Hematopoietic multipotent progenitor cell treated with erythropoietin and hydrocortisone succinate and interleukin-3 and kit ligand, for 6 days (in vitro differentiated cells): Measurements from ENCODE around the gene VSIR.
A peak's percentile ranks its signal among the peaks of the same experiment; 100 is the strongest.

Experiments
- DNase-seq: peaks from one replicate; pipeline ENCODE4 v3.0.0-alpha.2; 2015

The VSIR gene

DNA sequence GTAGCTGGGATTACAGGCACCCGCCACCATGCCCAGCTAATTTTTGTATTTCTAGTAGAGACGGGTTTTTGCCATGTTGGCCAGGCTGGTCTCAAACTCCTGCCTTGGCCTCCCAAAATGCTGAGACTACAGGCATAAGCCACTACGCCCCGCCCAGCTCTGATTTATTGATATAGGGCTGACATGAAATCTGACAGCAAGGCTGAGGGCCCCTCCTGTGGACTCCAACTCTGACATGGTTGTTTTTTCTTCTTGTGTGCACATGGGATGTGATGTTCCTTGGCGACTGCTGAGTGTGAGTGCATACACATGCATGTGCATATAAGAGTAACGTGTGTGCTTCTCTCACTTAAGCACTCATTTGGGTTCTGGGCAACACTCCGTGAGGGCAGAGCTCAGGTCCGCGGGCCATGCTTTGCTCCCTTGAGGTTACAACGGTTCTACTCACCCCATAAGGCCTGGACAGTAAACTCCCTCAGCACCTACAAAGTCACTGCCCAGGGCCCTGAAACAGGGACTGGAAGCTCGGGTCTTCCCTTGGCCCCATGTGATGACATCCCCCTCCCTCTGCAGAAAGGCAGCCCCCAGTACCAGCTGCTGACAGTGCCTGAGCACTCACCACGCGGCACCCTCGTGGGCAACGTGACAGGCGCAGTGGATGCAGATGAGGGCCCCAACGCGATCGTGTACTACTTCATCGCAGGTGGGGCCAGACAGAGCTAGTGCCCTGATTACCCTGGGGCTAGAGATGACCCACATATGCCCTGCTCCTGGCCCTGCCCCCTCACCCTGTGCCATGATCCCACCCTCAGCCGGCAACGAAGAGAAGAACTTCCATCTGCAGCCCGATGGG, 33.6 kb upstream of the VSIR start:
- DNase-seq, result no peak

DNA sequence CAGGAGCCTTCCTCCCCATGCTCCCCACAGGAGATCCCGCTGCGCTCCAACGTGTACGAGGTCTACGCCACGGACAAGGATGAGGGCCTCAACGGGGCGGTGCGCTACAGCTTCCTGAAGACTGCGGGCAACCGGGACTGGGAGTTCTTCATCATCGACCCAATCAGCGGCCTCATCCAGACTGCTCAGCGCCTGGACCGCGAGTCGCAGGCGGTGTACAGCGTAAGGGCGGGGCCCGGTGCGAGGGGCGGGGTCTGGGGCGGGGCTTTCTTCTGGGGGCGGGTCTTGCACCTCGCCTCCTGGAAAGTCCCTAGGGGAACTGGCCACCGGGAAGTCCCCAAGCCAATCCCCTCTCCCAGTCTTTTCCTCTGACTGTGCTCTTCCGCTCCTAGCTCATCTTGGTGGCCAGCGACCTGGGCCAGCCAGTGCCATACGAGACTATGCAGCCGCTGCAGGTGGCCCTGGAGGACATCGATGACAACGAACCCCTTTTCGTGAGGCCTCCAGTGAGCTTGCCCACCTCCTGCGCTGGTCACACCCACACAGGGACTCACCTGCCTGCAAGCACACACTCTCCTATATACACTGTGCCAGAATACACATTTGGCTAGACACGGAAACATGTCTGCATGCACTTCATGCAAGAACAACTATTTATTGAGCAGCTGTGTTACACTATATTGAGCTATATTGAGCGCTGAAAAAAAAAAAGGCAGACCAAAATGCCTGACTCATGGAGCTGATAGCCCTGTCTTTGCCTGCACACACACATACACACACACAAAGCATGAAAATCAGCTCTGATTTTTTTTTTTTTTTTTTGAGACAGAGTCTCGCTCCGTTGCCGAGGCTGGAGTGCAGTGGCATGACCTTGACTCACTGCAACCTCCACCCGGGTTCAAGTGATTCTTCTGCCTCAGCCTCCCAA, 32.7 kb upstream of the VSIR start:
- DNase-seq, result peak; percentile 42

DNA sequence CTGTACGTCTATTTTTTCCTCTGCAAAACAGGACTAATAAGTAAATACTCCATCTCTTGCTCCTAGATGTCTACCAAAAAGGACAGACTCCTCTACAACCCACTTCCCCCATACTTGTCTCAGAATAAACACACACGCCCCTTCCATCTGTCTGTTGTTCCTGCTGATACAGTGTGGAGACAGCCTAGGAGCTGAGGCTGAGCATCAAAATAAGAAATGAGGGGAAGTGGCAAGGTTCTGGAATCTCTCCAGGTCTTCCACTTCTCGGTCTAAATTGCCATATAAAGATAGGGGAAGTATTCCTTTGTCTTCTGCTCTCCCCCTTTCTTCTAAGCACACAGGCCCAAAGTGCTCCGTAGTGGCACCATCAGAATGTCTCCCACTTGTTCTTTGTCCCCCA, 30.8 kb upstream of the VSIR start:
- DNase-seq, result peak; percentile 58

DNA sequence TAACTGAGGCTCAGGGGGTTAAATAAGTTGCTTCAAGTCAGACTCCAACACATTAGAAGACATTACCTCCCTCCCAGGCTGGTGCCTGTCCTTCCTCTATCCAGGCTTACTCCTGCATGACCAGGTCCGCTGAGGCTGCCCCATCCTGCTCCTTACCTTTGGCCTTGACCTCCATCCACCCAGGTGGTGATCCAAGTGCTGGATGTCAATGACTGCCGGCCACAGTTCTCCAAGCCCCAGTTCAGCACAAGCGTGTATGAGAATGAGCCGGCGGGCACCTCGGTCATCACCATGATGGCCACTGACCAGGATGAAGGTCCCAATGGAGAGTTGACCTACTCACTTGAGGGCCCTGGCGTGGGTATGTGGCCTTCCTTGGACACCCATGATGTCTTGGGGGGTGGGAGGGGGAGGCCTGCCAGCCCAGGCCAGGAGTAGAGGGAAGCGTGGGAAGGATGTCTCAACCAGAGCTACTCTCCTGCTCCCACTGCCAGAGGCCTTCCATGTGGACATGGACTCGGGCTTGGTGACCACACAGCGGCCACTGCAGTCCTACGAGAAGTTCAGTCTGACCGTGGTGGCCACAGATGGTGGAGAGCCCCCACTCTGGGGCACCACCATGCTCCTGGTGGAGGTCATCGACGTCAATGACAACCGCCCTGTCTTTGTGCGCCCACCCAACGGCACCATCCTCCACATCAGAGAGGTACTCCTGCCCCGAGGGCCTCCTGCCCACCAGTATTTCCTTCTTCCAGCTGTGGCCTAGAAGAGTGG, 29.6 kb upstream of the VSIR start:
- no peak for DNase-seq

DNA sequence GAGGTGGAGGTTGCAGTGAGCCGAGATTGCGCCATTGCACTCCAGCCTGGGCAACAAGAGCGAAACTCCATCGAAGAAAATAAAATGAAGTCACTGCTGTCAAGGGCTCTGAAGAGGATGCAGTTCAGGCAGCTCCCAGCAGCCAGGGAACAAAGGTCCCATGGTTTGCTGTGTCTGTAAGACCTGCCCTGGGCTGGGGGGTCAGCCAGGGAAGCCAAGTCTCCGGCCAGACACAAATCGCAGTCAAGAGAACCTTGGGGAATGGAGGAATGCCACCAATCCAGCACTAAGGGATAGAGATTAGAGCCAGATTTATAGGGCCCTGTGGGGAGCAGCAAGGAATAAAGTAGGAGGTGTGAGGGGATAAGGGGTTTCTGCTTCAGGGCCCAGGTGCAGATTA, 28.9 kb upstream of the VSIR start:
- no peak for DNase-seq

DNA sequence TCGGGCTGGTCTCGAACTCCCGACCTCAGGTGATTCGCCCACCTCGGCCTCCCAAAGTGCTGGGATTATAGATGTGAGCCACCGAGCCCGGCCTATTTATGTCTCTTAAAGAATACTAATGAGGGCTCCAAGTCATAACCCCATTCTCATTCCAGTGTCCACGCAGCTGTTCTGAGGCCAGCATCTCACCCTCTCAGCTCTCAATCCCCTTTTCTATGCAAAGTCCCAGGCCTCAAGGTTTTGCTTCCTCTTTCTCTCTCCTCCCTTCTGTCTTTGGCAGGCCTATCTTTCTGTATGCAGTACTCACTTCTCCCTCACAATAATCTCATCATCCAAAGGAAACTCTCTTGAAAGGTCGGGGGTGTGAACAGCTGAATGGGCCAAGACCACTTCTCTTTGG, 28.0 kb upstream of the VSIR start:
- DNase-seq, result peak; percentile 54

DNA sequence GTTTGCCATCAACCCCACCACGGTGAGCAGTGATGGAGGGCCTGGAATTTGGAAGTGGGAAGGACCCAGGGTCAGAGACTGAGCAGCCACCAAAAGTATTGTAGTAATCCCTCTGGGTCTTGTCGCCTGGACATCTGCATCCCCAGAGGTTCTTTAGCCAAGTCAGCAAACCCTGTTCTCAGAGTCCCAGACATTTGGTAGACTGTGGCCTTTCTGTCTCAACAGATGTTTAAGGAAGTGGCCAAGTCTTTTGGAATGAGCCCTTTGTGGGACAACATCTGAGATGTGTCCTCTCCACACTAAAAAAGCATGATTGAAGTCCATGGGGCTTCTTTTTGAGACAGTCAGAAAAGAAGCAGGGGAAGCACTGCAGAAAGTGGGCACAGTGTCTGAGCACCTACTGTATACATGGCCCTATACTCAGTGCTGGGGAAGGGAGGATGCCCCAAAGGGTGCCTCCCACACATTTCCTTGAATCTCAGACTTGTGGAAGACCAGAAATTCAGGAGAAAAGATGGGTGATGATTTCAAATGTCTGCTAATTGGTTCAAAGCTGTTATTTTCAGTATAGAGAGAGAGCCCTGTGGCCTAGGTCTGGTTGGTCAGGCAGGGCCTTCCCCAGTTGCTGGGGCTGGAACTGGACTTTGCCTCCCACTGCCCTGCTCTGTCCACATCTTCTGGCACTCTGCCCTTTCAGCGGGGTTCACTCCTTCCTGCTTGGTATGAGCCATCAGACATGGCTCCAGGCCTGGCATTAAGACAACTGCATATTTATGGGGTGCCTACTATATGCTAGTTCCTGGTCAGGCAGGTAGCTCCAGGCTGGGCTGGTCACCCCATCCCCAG, 26.5 kb upstream of the VSIR start:
- DNase-seq, result no peak

DNA sequence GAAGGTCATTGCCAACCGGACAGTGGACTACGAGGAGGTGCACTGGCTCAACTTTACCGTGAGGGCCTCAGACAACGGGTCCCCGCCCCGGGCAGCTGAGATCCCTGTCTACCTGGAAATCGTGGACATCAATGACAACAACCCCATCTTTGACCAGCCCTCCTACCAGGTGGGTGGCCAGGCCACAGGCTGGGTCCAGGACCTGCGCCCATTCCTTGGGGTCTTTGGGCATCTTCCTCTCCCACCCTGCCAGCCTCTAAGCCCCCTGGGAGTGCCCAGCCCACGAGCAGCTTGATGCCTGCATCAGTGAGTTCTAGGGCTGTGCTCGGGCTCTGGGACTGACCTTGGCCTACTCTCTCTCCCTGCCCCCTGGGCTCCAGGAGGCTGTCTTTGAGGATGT, 25.8 kb upstream of the VSIR start:
- DNase-seq, result no peak

DNA sequence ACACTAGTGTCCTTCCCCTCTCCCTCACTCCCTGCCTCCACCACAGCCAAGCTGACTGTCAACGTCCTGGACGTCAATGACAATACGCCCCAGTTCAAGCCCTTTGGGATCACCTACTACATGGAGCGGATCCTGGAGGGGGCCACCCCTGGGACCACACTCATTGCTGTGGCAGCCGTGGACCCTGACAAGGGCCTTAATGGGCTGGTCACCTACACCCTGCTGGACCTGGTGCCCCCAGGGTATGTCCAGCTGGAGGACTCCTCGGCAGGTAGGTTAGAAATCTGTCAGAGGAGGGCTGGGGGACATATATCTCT, 24.9 kb upstream of the VSIR start:
- DNase-seq, result no peak

DNA sequence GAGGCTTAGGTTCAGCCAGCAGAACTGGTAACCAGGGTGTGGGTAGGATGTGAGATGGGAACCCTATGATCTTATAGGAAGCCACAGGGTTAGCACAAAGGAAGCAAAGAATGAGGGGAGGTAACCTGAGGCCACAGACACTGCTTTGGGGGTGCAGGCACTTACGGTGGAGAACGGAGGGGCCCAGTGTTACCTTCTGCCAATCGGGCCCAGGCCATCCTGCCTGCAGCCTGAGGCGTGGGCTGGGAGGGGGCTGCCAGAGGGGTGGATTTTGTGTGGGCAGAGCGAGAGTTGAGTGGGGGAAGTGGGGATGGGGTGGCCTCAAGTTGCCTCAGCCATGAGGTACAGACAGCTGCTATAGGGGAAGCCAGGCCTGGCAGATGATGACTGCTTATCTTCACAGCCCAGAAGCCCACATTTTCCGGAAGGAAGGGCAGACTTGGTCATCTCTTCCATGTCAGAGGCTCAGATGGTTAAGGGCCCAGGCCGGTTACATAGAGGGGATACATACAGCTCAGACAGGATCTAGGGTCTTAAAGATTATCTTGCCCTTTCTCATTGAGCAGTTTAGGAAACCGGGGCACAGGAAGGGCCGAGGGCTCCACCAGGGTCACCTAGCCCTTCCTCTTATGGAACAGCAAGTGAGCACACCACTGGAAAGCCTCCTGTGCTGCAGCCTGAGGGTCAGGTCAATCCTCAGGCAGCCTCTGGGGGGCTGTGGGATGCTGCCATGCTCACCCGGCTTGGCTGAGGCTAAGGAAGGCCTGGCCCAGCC, 24.4 kb upstream of the VSIR start:
- DNase-seq, result peak; percentile 95

DNA sequence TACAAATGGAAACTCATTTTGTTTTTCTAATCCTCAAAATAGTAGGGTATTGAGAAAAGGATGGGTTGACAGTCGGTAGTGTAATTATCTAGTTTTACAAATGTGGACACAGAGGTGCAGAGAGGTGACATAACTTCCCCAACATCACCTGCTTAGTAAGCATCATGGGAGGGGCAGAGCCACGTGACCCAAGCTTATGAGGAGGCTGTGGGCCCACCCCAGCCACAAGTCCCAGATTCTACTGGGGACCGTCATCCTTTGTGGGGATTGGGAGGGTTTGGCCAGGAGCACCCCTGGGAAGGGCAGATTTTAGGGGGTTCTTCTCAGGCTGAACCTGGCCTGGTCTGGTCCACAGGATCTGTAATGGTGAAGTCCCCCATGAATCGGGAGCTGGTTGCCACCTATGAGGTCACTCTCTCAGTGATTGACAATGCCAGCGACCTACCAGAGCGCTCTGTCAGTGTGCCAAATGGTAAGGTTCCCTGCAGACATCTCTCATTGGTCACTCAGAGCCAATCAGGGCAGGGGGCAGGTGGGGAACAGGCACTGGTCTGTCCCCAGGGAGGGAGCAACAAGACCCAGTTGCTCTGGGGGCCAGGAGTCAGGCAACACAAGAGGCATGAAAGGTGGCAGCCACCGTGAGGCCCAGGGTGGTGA, 23.6 kb upstream of the VSIR start:
- no peak for DNase-seq

DNA sequence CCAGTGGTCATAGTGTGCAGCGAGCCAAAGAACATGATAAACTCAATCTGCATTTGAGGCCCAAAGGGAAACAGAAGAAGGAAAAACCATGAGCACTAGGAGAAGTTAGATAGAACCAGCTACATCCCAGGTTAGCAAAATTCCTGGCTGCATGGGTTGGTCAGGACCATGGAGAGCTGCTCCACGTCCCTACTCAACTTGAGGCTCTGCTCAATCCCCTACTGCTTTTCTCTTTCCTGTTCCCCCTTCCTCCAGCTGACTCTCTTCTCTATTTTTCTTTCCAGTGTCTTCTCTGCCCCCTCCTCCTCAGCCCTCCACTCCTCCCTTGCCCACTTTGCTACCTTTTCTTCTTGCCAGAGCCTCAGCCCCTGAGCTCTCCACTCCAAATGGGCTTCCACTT, 21.9 kb upstream of the VSIR start:
- peak; percentile 75 for DNase-seq

DNA sequence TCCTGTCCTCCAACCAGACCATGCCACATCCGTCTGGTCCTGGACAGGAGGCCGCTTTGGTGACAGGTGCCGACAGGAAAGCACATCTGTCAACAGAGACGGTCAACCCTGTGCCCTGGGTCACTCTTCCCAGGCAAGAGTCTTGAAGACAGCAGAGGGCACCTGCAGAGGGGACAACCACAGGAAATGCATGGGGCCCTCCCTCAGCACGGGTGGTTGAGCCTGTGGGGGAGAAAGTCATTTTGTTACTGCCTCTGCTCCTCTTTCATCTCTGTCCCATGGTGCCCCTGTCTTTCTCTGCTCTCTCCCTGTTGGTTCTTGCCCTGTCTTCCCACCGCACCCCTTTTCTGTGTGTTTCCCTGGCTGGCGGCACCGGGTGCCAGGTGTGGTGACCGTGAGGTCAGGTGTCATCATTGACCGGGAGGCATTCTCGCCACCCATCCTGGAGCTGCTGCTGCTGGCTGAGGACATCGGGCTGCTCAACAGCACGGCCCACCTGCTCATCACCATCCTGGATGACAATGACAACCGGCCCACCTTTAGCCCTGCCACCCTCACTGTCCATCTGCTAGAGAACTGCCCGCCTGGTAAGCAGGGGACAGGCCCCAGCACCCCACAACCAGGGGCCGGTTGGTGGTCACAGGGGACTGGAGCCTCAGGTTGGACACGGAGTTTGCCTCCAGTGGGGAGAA, 17.6 kb upstream of the VSIR start:
- no peak for DNase-seq

DNA sequence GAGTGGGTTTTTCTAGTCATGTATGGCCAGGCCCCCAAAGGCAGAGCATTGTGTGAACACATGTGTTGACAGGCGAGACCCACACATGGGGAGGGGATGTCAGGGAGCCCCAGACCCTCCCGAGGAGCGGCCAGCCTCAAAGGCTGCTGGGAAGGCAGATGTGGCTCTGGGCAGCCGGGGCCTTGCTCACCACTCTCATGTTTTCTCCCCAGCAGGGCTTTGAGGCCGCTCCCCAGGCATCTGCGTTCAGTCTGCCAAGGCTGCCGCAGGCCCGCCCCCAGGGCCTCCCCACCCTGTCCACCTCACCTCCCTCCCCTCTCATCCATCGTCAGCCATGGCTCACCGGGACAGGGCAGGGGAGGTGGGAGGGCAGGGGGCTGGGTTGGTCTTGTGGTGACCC, 16.6 kb upstream of the VSIR start:
- no peak for DNase-seq

DNA sequence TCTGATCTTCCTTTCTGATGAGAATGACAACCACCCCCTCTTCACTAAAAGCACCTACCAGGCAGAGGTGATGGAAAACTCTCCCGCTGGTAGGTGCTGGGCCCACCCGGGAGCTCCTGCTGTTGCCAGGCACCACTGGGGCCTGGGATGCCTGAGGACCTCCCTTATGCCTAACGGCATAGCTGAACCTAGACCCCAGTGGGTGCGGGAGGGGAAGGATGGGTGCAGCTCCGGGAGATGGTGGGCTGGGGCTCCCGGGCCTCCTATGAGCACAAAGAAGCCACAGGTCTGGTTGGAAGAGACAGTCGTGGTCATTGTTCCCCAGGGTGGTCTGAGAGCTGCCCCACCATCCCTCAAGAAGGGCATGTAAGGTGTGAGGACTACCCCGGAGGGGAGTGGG, 15.6 kb upstream of the VSIR start:
- no peak for DNase-seq

DNA sequence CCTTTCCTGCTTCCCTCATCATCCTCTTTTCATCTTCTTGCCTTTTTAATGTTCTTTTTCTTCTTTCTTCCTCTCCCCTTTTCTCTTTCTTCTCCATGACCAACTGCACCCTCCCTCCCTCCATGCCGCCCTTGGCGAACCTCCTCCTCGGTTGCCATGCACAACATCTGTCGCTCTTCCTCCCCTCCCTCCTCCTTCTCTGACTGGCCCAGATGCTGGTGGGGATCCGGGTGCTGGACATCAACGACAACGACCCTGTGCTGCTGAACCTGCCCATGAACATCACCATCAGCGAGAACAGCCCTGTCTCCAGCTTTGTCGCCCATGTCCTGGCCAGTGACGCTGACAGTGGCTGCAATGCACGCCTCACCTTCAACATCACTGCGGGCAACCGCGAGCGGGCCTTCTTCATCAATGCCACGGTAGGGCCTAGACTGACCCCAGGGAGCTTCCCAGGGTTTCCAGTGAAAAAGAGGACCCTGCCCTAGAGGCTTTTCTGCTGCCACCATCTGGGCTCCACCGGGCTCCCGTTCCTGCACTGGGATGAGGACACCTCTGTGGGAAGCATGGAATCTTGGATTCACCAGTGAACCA, 11.5 kb upstream of the VSIR start:
- DNase-seq, result no peak

DNA sequence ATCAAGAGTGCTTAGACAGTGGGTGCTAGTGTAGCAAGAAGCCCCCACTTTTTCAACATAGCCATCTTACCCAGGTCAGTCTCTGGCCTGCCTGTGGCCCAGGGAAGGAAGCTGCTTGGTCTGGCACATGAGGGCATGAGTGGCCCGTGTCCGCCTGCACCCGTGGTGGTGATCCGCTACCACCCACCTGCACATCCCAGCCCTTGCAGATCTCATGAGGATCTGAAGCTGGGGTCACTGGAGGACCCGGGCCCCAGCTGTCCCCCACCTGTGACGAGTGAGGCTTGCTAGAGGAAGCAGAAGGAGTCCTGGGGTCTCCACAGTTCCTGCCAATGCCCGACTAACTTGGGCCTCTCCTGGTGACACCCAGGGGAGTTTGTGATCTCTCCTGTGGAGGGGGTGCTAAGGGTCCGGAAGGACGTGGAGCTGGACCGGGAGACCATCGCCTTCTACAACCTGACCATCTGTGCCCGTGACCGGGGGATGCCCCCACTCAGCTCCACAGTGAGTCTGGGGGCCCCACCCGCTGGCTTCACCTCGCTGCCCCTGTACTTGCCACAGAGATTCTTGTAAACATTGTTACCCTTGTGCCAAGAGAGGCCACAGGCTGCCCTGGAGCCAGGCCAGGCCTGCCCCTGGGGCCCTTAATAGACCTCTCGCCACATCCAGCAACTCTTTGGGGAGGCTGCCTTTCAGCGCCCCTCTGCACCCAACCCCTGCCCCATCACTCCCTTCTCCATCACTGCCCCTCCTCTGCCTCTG, 10.8 kb upstream of the VSIR start:
- no peak for DNase-seq

DNA sequence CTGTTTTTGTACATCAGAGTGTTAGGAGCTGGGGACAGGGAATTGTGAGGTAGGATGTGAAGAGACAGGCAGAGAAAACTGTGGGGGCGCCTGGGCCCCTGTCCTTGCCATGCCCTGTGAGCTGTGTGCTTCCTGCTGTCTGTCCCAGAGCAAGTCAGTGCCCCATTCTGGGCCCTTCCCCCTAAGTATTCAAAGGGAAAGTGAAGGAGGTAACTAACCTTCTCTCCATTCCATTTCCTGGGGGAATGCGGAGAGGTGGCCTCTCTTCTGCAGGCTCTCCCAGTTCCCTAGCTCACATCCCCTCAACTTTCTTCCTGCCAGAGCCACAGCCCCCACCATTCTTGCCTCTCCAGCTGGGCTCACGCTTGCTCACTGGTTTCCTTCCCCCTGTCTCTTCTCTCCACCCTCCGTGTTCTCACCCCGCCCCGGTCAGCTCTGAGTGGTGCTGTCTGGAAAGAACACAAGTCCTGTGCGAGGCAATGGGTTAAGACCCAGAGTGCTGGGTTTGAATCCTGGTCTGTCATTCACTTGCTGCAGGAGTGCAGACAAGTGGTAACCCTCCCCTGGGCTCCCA, 9.7 kb upstream of the VSIR start:
- DNase-seq, result no peak
